NCI-H1048 (cell line): ENCODE measurements around the gene TTLL4.

Experiments used
- DNase-seq: peaks from one replicate; lab custom pipeline; 2025; lab: John Stamatoyannopoulos, UW

The TTLL4 gene

DNA sequence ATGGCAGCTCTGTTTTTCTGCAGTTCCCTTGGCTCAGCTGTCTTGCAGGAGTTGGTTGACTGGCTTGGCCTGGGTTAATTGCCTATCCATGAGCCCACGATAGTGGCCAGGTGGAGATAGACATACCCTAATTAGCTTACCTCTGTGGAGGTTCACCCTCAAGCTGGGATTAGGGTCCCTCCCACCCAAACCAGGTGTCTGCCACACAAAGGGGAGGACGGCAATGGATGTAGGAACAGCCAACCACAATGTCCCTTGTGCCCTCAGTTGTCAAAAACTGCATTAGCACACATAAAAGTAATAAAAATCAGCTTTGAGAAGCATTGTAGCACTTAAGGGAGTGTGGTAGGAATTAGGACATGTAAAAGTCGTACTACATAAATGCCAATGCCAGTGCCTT, 75.5 kb downstream of the TTLL4 start:
- no peak for DNase-seq

GRCh38 chr2:218788529-218789255, 78.1 kb downstream of the TTLL4 start:
- DNase-seq = no peak

DNA sequence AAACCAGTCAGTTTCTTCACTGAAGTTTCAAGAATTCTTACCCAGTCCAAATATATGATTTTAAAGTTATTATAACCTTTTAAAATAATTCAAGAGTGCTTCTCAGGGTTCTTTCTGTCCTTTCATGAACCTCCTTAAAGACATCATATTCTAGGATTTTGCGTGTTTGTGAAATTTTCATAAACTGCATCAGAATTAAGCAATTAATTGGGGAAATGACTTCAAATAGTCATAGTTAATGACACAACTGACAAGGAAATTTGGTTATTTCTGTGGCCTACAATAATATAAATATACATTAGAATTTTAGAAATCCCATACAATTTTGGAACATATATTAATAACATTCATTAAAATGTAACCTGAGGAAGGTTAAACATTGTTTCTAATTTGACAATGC, 81.8 kb downstream of the TTLL4 start:
- no peak for DNase-seq

GRCh38 chr2:218796691-218797090, 86.1 kb downstream of the TTLL4 start:
- DNase-seq = no peak

DNA sequence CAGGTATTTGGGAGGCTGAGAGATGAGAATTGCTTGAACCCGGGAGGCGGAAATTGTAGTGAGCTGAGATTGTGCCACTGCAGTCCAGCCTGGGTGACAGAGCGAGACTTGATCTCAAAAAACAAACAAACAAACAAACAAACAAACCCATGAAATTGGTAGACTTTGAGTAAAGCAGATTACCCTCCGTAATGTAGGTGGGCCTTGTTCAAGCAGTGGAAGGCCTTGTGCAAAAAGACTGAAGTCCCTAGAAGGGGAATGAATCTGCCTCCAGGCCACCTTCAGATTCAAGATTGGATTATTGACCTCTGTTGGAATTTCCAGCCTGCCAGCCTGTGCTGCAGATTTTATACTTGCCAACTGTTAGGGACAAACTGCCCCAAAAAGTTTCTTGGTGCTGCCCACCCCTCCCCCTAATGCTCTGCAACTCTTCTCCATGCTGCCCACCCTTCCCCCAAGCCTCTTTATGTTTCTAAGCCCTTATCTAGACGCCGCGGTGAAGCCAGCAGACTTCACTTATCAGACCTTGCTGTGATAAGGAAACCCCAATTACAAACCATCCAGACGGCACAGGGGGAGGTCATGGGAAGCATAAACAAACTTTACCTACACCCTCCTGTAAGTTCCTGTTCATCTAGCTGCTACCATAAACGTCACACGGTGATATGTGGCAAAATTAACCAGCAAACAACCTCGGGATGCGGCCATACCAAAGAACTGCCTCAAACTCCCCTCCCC, 88.3 kb downstream of the TTLL4 start:
- DNase-seq = no peak

DNA sequence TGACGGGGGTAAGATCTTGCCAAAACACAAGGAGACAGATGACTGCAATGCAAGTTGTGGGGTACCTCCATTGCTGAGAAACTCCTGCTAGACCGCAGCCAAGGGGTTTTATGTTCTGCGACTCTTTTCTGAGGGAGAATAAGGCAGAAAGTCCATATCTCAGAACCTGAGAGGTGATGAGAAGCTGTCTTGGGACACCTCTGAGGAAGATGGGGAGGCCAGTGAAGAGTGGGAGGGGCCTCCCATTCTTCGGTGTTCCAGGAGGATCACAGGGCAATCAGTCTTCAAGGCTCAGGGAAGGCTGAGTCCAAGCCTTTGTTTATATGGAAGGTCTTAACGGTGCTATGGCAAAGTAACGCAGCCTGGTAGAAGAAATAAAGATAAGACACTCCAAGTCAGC, 89.4 kb downstream of the TTLL4 start:
- no peak for DNase-seq

- DNase-seq = no peak
These were observed 91.9 kb downstream of the TTLL4 start for GRCh38 chr2:218802386-218802994.

- DNase-seq = no peak
These were observed 94.2 kb downstream of the TTLL4 start for GRCh38 chr2:218804817-218805216.
